ENCODE data around the gene STK32C. TPM values are rescaled to one million over a fixed set of nuclear protein-coding genes. Genes with fewer than 3 reads are reported as not detected.

Gene STK32C
- total RNA-seq, 1 experiment from 2014 or later, result 5.5 TPM

DNA sequence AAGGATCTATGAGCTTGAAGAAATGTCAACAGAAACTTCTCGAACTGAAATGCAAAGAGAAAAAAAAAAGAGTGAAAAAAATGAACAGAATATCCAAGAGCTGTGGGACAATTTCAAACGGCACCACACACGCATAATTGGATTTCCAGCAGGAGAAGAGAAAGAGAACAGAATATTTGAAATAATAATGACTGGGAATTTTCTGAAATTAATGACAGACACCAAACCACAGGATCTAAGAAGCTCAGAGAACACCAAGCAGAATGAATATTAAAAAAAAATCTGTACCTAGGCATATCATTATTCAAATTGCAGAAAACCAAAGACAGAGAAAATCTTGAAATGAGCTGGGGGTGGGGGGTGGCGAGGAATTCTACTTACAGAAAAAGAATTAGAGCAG lies 93.8 kb downstream of the STK32C start:
- no peaks in the 10 kb centered on the region for H3K4me1 ChIP-seq (replicated peaks)
- no peaks in the 10 kb centered on the region for H3K9me3 ChIP-seq (replicated peaks)
- H3K27me3 ChIP-seq (replicated peaks), result no peaks in the 10 kb centered on the region
- no peak for DNase-seq (ENCODE audit: low read depth in 1 of 2, low spot score in 2 of 2)
- H3K4me3 ChIP-seq, result no peak overlapping the region
- no peaks in the 10 kb centered on the region for H3K36me3 ChIP-seq
- no peak overlapping the region for H3K27ac ChIP-seq

DNA sequence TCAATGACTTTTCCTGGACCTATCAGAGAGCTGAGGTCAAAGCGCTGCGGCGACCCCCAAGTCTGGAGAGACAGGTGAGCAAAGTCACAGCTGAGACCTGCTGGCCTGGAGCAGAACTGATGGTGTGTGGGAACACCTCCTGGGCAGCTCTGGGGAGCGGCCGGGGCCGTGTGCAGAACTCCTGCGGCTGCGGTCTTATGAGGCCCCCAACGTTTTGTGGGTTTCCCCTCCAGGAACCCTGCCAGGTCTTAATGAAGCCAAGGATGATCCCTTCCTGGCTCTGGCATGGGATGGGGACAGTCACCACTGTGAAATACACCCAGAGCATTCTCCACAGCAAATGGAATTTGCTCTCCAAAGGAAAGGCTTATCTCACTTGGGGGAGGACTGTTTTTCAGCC lies 94.9 kb downstream of the STK32C start:
- no peak for DNase-seq (ENCODE audit: low read depth in 1 of 2, low spot score in 2 of 2)
- Histone ChIP-seq H3K4me3 (no peak overlapping the region), H3K27ac (no peak overlapping the region), H3K36me3 (no peaks in the 10 kb centered on the region), H3K9me3 (replicated peaks) (no peaks in the 10 kb centered on the region), H3K4me1 (replicated peaks) (no peaks in the 10 kb centered on the region), H3K27me3 (replicated peaks) (no peaks in the 10 kb centered on the region)

- H3K4me3 ChIP-seq, result no peak overlapping the region
- DNase-seq (ENCODE audit: low read depth in 1 of 2, low spot score in 2 of 2), result no peak
- no peaks in the 10 kb centered on the region for H3K4me1 ChIP-seq (replicated peaks)
- no peaks in the 10 kb centered on the region for H3K9me3 ChIP-seq (replicated peaks)
- H3K36me3 ChIP-seq, result no peaks in the 10 kb centered on the region
- H3K27me3 ChIP-seq (replicated peaks), result no peaks in the 10 kb centered on the region
- no peak overlapping the region for H3K27ac ChIP-seq
Measured at GRCh38 chr10:132211246-132211645, 96.5 kb downstream of the STK32C start.

- H3K27ac ChIP-seq, result no peak overlapping the region
- no peaks in the 10 kb centered on the region for H3K4me1 ChIP-seq (replicated peaks)
- no peak for DNase-seq (ENCODE audit: low read depth in 1 of 2, low spot score in 2 of 2)
- no peaks in the 10 kb centered on the region for H3K27me3 ChIP-seq (replicated peaks)
- no peaks in the 10 kb centered on the region for H3K36me3 ChIP-seq
- H3K4me3 ChIP-seq, result no peak overlapping the region
- H3K9me3 ChIP-seq (replicated peaks), result no peaks in the 10 kb centered on the region
Measured at GRCh38 chr10:132210766-132211165, 97.0 kb downstream of the STK32C start.

DNA sequence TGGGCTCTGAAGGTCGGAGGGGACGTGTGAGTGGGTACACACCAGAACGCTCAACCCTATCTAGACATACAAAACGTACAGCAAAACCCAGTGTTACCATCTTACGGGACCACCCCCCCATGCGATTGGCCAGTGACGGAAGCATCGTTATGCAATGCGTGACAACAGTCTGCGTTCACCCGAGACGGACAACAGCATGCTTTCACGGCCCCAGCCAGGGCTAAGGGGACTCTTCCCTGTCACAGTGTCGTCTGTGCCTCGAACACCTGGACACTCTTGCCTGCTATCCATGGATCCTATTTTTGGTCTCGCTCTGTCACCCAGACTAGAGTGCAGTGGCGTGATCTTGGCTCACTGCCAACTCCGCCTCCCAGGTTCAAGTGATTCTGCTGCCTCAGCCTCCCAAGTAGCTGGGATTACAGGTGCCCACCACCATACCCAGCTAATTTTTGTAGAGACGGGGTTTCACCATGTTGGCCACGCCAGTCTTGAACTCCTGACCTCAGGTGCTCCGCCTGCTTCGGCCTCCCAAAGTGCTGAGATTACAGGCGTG lies 97.7 kb downstream of the STK32C start:
- Histone ChIP-seq H3K27me3 (replicated peaks) (no peaks in the 10 kb centered on the region), H3K4me1 (replicated peaks) (no peaks in the 10 kb centered on the region), H3K36me3 (no peaks in the 10 kb centered on the region), H3K9me3 (replicated peaks) (no peaks in the 10 kb centered on the region), H3K27ac (no peak overlapping the region), H3K4me3 (no peak overlapping the region)
- no peak for DNase-seq (ENCODE audit: low read depth in 1 of 2, low spot score in 2 of 2)

GRCh38 chr10:132209130-132209529 lies 98.6 kb downstream of the STK32C start:
- no peak for DNase-seq (ENCODE audit: low read depth in 1 of 2, low spot score in 2 of 2)
- no peak overlapping the region for H3K27ac ChIP-seq
- no peaks in the 10 kb centered on the region for H3K27me3 ChIP-seq (replicated peaks)
- no peaks in the 10 kb centered on the region for H3K4me1 ChIP-seq (replicated peaks)
- H3K36me3 ChIP-seq, result no peaks in the 10 kb centered on the region
- H3K4me3 ChIP-seq, result no peak overlapping the region
- H3K9me3 ChIP-seq (replicated peaks), result no peaks in the 10 kb centered on the region

DNA sequence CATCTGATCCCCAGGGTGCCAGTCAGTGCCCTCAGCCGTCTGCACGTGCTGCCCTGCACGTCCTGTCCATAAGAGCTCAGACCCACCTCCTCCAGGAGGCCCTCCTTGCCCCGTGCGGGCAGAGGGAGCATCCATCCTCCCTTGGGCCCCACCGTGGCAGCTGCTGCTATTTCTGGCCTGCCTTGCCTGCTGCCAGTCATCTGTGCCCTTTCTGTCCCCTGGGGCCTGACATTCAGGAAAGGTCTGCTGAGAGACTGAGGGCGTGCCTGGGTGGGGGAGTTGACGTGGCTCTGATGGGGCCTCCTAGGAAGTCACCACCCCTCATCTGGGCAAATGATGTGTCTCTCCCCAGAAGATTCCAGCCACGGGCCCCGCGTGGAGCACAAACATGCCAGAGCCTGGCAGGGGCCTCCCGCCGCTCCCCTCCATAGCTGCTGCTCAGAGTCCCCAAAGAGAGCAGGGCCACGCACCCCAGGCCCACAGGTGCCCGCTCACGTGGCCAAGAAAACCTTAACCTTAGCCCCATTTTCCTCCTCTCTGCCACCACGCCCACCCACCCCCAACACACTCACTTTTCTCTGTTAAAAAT lies 99.2 kb downstream of the STK32C start:
- no peak for DNase-seq (ENCODE audit: low read depth in 1 of 2, low spot score in 2 of 2)
- Histone ChIP-seq H3K4me3 (no peak overlapping the region), H3K9me3 (replicated peaks) (no peaks in the 10 kb centered on the region), H3K36me3 (no peaks in the 10 kb centered on the region), H3K27ac (no peak overlapping the region), H3K27me3 (replicated peaks) (no peaks in the 10 kb centered on the region), H3K4me1 (replicated peaks) (no peaks in the 10 kb centered on the region)

DNA sequence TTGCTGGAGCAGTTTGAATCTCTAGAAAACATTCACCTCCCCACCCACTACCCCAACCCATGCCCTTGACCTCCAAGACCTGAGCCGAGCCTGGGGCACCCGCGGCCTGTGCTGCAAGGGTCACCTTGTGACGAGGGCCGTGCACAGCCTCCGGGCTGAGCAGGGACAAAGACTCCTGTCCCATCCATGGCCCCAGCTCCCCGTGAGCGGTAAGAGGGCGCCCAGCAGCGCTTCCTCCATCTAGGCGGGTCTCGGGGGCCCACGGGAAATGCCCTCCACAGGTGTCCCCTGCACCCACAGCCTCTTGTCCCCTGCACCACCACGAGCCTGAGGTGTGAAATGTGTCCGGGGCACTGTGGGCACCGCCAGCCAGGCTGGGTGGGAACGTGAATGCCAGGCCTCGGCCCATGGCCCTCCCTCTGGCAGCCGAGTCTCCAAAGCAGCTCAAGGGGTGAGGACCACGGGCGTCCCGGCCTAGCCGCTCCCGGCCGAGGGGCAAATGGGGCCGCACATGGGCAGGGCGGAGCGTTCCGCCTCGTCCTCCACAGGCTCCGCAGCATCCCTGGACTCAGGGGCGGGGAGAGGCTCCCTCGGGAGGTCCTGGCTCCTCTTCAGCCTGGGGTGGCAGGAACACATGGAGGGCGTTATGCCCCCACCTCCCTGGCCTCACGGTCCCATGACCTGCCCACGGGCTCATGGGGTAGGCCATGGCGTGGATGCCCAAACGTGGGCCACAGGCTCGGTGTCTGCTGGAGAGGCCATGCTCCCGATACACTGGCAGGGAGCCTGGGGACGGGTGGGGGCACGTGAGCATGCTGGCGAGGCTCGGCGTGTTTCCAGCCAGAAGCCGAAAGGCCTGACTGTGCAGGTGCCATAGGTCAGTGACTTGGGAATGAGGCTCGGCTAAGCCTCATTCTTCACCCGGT lies 100.0 kb downstream of the STK32C start:
- no peaks in the 10 kb centered on the region for H3K9me3 ChIP-seq (replicated peaks)
- H3K27ac ChIP-seq, result no peak overlapping the region
- no peak overlapping the region for H3K4me3 ChIP-seq
- H3K4me1 ChIP-seq (replicated peaks), result no peaks in the 10 kb centered on the region
- no peak for DNase-seq (ENCODE audit: low read depth in 1 of 2, low spot score in 2 of 2)
- H3K36me3 ChIP-seq, result no peaks in the 10 kb centered on the region
- H3K27me3 ChIP-seq (replicated peaks), result no peaks in the 10 kb centered on the region

DNA sequence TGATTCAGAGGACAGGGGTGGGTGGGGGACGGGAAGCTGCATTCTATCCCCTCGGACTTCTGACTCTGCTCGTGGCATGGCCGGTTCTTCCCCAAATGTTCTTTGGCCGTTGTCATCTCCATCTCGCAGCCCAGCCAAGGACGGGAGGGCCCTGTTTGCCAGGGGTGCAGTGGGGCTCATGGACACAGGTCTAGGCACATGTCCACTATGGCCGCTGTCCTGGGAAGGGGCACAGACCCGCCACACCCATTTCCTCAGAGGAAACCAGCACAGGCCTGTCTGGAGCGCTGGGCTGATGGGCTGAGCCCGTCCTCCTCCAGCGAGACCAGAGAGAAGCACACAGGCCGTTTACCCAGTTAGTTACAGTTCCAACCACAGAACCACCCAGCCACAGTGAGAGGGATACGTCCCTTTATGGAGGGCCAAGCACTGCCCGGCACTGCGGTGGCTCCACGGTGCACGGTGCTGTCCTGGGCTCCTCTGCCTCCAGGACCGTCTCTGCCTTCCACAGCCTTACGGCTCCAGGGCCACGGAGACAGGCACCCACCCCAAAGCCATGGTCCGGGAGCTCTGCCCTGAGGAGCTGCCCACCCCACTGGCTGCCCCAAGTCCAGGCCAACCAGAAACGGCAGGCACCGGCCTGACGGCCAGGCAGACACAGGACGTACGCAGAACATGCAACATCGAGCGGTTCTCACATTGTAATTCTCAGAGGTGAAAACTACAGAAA lies 100.8 kb downstream of the STK32C start:
- Histone ChIP-seq H3K4me1 (replicated peaks) (no peaks in the 10 kb centered on the region), H3K4me3 (no peak overlapping the region), H3K27me3 (replicated peaks) (no peaks in the 10 kb centered on the region), H3K9me3 (replicated peaks) (no peaks in the 10 kb centered on the region), H3K27ac (no peak overlapping the region), H3K36me3 (no peaks in the 10 kb centered on the region)
- DNase-seq (ENCODE audit: low read depth in 1 of 2, low spot score in 2 of 2), result no peak

GRCh38 chr10:132206377-132206745 lies 101.4 kb downstream of the STK32C start:
- no peak overlapping the region for H3K27ac ChIP-seq
- no peaks in the 10 kb centered on the region for H3K27me3 ChIP-seq (replicated peaks)
- H3K36me3 ChIP-seq, result no peaks in the 10 kb centered on the region
- H3K4me1 ChIP-seq (replicated peaks), result no peaks in the 10 kb centered on the region
- H3K4me3 ChIP-seq, result no peak overlapping the region
- no peak for DNase-seq (ENCODE audit: low read depth in 1 of 2, low spot score in 2 of 2)
- H3K9me3 ChIP-seq (replicated peaks), result no peaks in the 10 kb centered on the region

GRCh38 chr10:132205650-132206376 lies 101.9 kb downstream of the STK32C start:
- no peak for DNase-seq (ENCODE audit: low read depth in 1 of 2, low spot score in 2 of 2)
- H3K36me3 ChIP-seq, result no peaks in the 10 kb centered on the region

GRCh38 chr10:132204781-132205473 lies 102.8 kb downstream of the STK32C start:
- Histone ChIP-seq H3K27ac (no peak overlapping the region), H3K36me3 (no peaks in the 10 kb centered on the region), H3K4me1 (replicated peaks) (no peaks in the 10 kb centered on the region), H3K4me3 (no peak overlapping the region), H3K27me3 (replicated peaks) (no peaks in the 10 kb centered on the region), H3K9me3 (replicated peaks) (no peaks in the 10 kb centered on the region)
- no peak for DNase-seq (ENCODE audit: low read depth in 1 of 2, low spot score in 2 of 2)

More at GRCh38 chr10:132205650-132206376, 101.9 kb downstream of the STK32C start:
- H3K27me3 ChIP-seq (replicated peaks), result no peaks in the 10 kb centered on the region
- no peaks in the 10 kb centered on the region for H3K4me1 ChIP-seq (replicated peaks)
- H3K4me3 ChIP-seq, result no peak overlapping the region
- no peaks in the 10 kb centered on the region for H3K9me3 ChIP-seq (replicated peaks)
- H3K27ac ChIP-seq, result no peak overlapping the region

Measured in SJSA1 (cell line).